ENCODE results near the gene TMX2. TPM values are rescaled to one million over a fixed set of nuclear protein-coding genes. Genes with fewer than 3 reads are reported as not detected.

Gene TMX2
- total and polyA plus RNA-seq, 5 donors from 2014 or later = 33.3 to 92.4 (median 68.7) TPM

- Histone ChIP-seq H3K27me3 (ENCODE audit: control insufficient read depth, insufficient read depth, low read length) (no peaks in the 10 kb centered on the region), H3K27ac (ENCODE audit: insufficient read depth, low read length, poor library complexity, severe bottlenecking) (no peak overlapping the region), H3K9me3 (ENCODE audit: control insufficient read depth in 2 of 2, low read length in 2 of 2) (no peaks in the 10 kb centered on the region), H3K4me1 (ENCODE audit: control insufficient read depth, insufficient read depth, low read length, poor library complexity, severe bottlenecking) (no peaks in the 10 kb centered on the region), H3K36me3 (ENCODE audit: control insufficient read depth, insufficient read depth, low read length) (no peaks in the 10 kb centered on the region), H3K4me3 (ENCODE audit: low read depth, low read length) (no peak overlapping the region)
- H3K4me3 Mint-ChIP-seq = no peak overlapping the region
- DNase-seq (no peak), ATAC-seq (ENCODE audit: low read depth in 2 of 2) (no peak)
- H3K27ac Mint-ChIP-seq = no peak overlapping the region
- peaks cover 4% of the 10 kb centered on the region for H3K27me3 Mint-ChIP-seq
- H3K36me3 Mint-ChIP-seq = peaks cover 11% of the 10 kb centered on the region
- peaks cover 0 to 2% (median 0%) of the 10 kb centered on the region in 7 donors for H3K9me3 Mint-ChIP-seq
- peaks cover 4 to 16% (median 6%) of the 10 kb centered on the region in 4 donors for H3K4me1 Mint-ChIP-seq
Measured at GRCh38 chr11:57771365-57771764, 59.0 kb downstream of the TMX2 start.

- Mint-ChIP-seq H3K27me3 (peaks cover 4% of the 10 kb centered on the region), H3K4me3 (no peak overlapping the region), H3K27ac (peak overlapping the region in 1 of 3 donors; percentile 51), H3K36me3 (peaks cover 8% of the 10 kb centered on the region), H3K4me1 (peaks cover 4 to 16% (median 8%) of the 10 kb centered on the region in 4 donors), H3K9me3 (peaks cover 0 to 2% (median 0%) of the 10 kb centered on the region in 7 donors)
- no peak for ATAC-seq (ENCODE audit: low read depth in 2 of 2)
- H3K27me3 ChIP-seq (ENCODE audit: control insufficient read depth, insufficient read depth, low read length) = no peaks in the 10 kb centered on the region
- no peaks in the 10 kb centered on the region for H3K4me1 ChIP-seq (ENCODE audit: control insufficient read depth, insufficient read depth, low read length, poor library complexity, severe bottlenecking)
- no peak overlapping the region for H3K27ac ChIP-seq (ENCODE audit: insufficient read depth, low read length, poor library complexity, severe bottlenecking)
- no peaks in the 10 kb centered on the region for H3K36me3 ChIP-seq (ENCODE audit: control insufficient read depth, insufficient read depth, low read length)
- H3K9me3 ChIP-seq (ENCODE audit: control insufficient read depth in 2 of 2, low read length in 2 of 2) = no peaks in the 10 kb centered on the region
- H3K4me3 ChIP-seq (ENCODE audit: low read depth, low read length) = no peak overlapping the region
- no peak for DNase-seq
Measured at GRCh38 chr11:57772562-57772961, 60.2 kb downstream of the TMX2 start.

GRCh38 chr11:57773026-57773598, 60.7 kb downstream of the TMX2 start:
- no peak for DNase-seq
- H3K27me3 Mint-ChIP-seq = peaks cover 4% of the 10 kb centered on the region
- peaks cover 4 to 16% (median 8%) of the 10 kb centered on the region in 4 donors for H3K4me1 Mint-ChIP-seq
- H3K4me3 ChIP-seq (ENCODE audit: low read depth, low read length) = no peak overlapping the region
- H3K9me3 Mint-ChIP-seq = peaks cover 0 to 2% (median 0%) of the 10 kb centered on the region in 7 donors
- H3K4me1 ChIP-seq (ENCODE audit: control insufficient read depth, insufficient read depth, low read length, poor library complexity, severe bottlenecking) = no peaks in the 10 kb centered on the region
- no peak for ATAC-seq (ENCODE audit: low read depth in 2 of 2)
- no peaks in the 10 kb centered on the region for H3K27me3 ChIP-seq (ENCODE audit: control insufficient read depth, insufficient read depth, low read length)
- H3K36me3 ChIP-seq (ENCODE audit: control insufficient read depth, insufficient read depth, low read length) = no peaks in the 10 kb centered on the region
- no peak overlapping the region for H3K4me3 Mint-ChIP-seq
- H3K9me3 ChIP-seq (ENCODE audit: control insufficient read depth in 2 of 2, low read length in 2 of 2) = no peaks in the 10 kb centered on the region
- H3K36me3 Mint-ChIP-seq = peaks cover 8% of the 10 kb centered on the region
- no peak overlapping the region for H3K27ac ChIP-seq (ENCODE audit: insufficient read depth, low read length, poor library complexity, severe bottlenecking)
- no peak overlapping the region for H3K27ac Mint-ChIP-seq

- Histone ChIP-seq H3K27me3 (ENCODE audit: control insufficient read depth, insufficient read depth, low read length) (no peaks in the 10 kb centered on the region), H3K4me1 (ENCODE audit: control insufficient read depth, insufficient read depth, low read length, poor library complexity, severe bottlenecking) (no peaks in the 10 kb centered on the region), H3K36me3 (ENCODE audit: control insufficient read depth, insufficient read depth, low read length) (no peaks in the 10 kb centered on the region), H3K9me3 (ENCODE audit: control insufficient read depth in 2 of 2, low read length in 2 of 2) (no peaks in the 10 kb centered on the region), H3K4me3 (ENCODE audit: low read depth, low read length) (no peak overlapping the region), H3K27ac (ENCODE audit: insufficient read depth, low read length, poor library complexity, severe bottlenecking) (no peak overlapping the region)
- ATAC-seq (ENCODE audit: low read depth in 2 of 2) (no peak), DNase-seq (no peak)
- peak overlapping the region in 1 of 3 donors; percentile 53 for H3K27ac Mint-ChIP-seq
- peaks cover 0 to 2% (median 0%) of the 10 kb centered on the region in 7 donors for H3K9me3 Mint-ChIP-seq
- peaks cover 8% of the 10 kb centered on the region for H3K36me3 Mint-ChIP-seq
- peaks cover 0 to 21% (median 8%) of the 10 kb centered on the region in 4 donors for H3K4me1 Mint-ChIP-seq
- H3K27me3 Mint-ChIP-seq = no peaks in the 10 kb centered on the region
- H3K4me3 Mint-ChIP-seq = no peak overlapping the region
Measured at GRCh38 chr11:57775491-57775890, 63.1 kb downstream of the TMX2 start.

- DNase-seq = no peak
- no peak overlapping the region for H3K27ac ChIP-seq (ENCODE audit: insufficient read depth, low read length, poor library complexity, severe bottlenecking)
- Mint-ChIP-seq H3K4me3 (no peak overlapping the region), H3K27me3 (no peaks in the 10 kb centered on the region), H3K9me3 (peaks cover 0 to 2% (median 0%) of the 10 kb centered on the region in 7 donors), H3K36me3 (peaks cover 8% of the 10 kb centered on the region), H3K27ac (peak overlapping the region in 1 of 3 donors; percentile 53), H3K4me1 (peaks cover 0 to 21% (median 8%) of the 10 kb centered on the region in 4 donors)
- no peaks in the 10 kb centered on the region for H3K9me3 ChIP-seq (ENCODE audit: control insufficient read depth in 2 of 2, low read length in 2 of 2)
- no peaks in the 10 kb centered on the region for H3K27me3 ChIP-seq (ENCODE audit: control insufficient read depth, insufficient read depth, low read length)
- no peaks in the 10 kb centered on the region for H3K4me1 ChIP-seq (ENCODE audit: control insufficient read depth, insufficient read depth, low read length, poor library complexity, severe bottlenecking)
- no peak overlapping the region for H3K4me3 ChIP-seq (ENCODE audit: low read depth, low read length)
- H3K36me3 ChIP-seq (ENCODE audit: control insufficient read depth, insufficient read depth, low read length) = no peaks in the 10 kb centered on the region
- ATAC-seq (ENCODE audit: low read depth in 2 of 2) = no peak
Measured at GRCh38 chr11:57776031-57776521, 63.7 kb downstream of the TMX2 start.

- no peaks in the 10 kb centered on the region for H3K4me1 ChIP-seq (ENCODE audit: control insufficient read depth, insufficient read depth, low read length, poor library complexity, severe bottlenecking)
- H3K27ac ChIP-seq (ENCODE audit: insufficient read depth, low read length, poor library complexity, severe bottlenecking) = no peak overlapping the region
- H3K36me3 Mint-ChIP-seq = peaks cover 4% of the 10 kb centered on the region
- no peaks in the 10 kb centered on the region for H3K27me3 Mint-ChIP-seq
- H3K36me3 ChIP-seq (ENCODE audit: control insufficient read depth, insufficient read depth, low read length) = no peaks in the 10 kb centered on the region
- H3K4me1 Mint-ChIP-seq = peaks cover 0 to 25% (median 9%) of the 10 kb centered on the region in 4 donors
- no peaks in the 10 kb centered on the region for H3K27me3 ChIP-seq (ENCODE audit: control insufficient read depth, insufficient read depth, low read length)
- H3K4me3 ChIP-seq (ENCODE audit: low read depth, low read length) = no peak overlapping the region
- H3K9me3 Mint-ChIP-seq = peaks cover 0 to 2% (median 0%) of the 10 kb centered on the region in 7 donors
- no peak overlapping the region for H3K4me3 Mint-ChIP-seq
- H3K9me3 ChIP-seq (ENCODE audit: control insufficient read depth in 2 of 2, low read length in 2 of 2) = no peaks in the 10 kb centered on the region
- no peak for DNase-seq
- H3K27ac Mint-ChIP-seq = peak overlapping the region in 1 of 3 donors; percentile 36
- no peak for ATAC-seq (ENCODE audit: low read depth in 2 of 2)
Measured at GRCh38 chr11:57776577-57777210, 64.3 kb downstream of the TMX2 start.

- Mint-ChIP-seq H3K4me3 (no peak overlapping the region), H3K36me3 (peaks cover 4% of the 10 kb centered on the region), H3K27me3 (no peaks in the 10 kb centered on the region), H3K27ac (no peak overlapping the region), H3K9me3 (no peaks in the 10 kb centered on the region), H3K4me1 (peaks cover 0 to 25% (median 9%) of the 10 kb centered on the region in 4 donors)
- Histone ChIP-seq H3K9me3 (ENCODE audit: control insufficient read depth in 2 of 2, low read length in 2 of 2) (no peaks in the 10 kb centered on the region), H3K27me3 (ENCODE audit: control insufficient read depth, insufficient read depth, low read length) (no peaks in the 10 kb centered on the region), H3K36me3 (ENCODE audit: control insufficient read depth, insufficient read depth, low read length) (no peaks in the 10 kb centered on the region), H3K4me1 (ENCODE audit: control insufficient read depth, insufficient read depth, low read length, poor library complexity, severe bottlenecking) (no peaks in the 10 kb centered on the region), H3K4me3 (ENCODE audit: low read depth, low read length) (no peak overlapping the region), H3K27ac (ENCODE audit: insufficient read depth, low read length, poor library complexity, severe bottlenecking) (no peak overlapping the region)
- ATAC-seq (ENCODE audit: low read depth in 2 of 2) (no peak), DNase-seq (no peak)
Measured at GRCh38 chr11:57777969-57778317, 65.5 kb downstream of the TMX2 start.

Data from CD4-positive, CD25-positive, alpha-beta regulatory T cell (primary cell).